ENCODE measurements around the gene POP4.

POP4 gene

DNA sequence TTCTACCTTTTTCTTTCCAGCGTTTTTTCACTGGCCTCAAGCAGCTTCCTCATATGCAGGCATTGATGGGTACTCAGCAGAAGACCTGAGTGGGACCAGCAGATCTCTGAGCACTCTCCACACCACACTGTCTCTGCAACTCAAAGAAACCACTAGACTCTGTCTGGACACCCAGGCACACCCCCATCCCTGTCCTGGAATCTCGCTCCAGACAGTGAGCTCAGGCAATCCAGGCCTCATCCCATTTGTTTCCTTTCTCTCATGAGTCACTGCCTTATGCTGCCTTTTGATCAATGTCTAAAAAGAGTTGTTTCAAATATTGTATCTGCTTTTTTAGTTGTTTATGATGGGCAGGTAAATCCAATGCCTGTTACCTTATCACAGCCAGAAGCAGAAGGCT is 19.7 kb upstream of the POP4 start:
- no peak for TF ChIP-seq ZNF274 (IDR thresholded peaks at IDR 0.05; ENCODE audit: low read depth, low read length)
- H3K4me3 ChIP-seq (ENCODE audit: low read length): no peak overlapping the region

DNA sequence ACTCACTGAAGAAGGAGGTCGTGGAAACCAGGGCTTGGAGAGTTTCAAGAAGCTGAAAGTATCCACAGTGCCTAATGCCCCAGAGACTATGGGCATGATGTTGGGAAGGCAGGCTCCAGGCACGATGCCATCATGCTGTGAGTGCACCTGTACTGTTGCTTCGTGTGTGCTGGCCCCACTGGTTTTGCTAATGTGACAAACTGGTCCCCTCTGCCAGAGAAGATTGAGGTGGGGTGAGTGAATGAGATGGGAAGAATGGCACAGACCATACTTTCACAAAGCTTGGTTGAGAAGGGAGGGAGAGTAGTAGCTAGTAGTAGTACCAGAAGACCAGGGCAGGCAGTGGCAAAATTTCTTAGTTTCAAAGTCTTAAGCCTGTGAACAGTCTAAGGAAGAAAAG is 19.0 kb upstream of the POP4 start:
- no peak overlapping the region for H3K4me3 ChIP-seq (ENCODE audit: low read length)
- no peak for TF ChIP-seq ZNF274 (IDR thresholded peaks at IDR 0.05; ENCODE audit: low read depth, low read length)

- no peak for TF ChIP-seq ZNF274 (IDR thresholded peaks at IDR 0.05; ENCODE audit: low read depth, low read length)
- H3K4me3 ChIP-seq (ENCODE audit: low read length): no peak overlapping the region
These were observed 18.5 kb upstream of the POP4 start for GRCh38 chr19:29587518-29587986.

- TF ChIP-seq ZNF274 (IDR thresholded peaks at IDR 0.05; ENCODE audit: low read depth, low read length): no peak
- no peak overlapping the region for H3K4me3 ChIP-seq (ENCODE audit: low read length)
These were observed 18.0 kb upstream of the POP4 start for GRCh38 chr19:29588095-29588494.

DNA sequence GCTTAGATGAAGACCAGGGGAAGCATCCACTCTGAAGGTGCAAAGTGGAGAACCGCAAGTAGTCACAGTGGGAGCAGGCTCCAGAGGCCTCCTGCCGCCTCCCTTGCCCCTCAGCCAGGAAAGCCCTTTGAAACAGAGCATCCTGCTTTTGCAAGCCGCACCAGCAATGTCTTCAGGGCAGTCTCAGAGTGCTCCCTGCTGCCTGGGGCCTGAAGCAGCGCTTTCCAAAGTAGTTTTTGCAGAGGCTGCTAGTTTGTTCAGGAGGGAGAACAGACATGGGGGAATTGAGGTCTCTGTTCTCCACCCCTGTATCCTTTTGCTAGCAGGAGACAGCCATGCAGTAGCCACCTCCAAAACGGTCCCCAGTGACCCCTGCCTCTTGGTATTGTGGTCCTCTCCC is 15.8 kb upstream of the POP4 start:
- no peak for TF ChIP-seq ZNF274 (IDR thresholded peaks at IDR 0.05; ENCODE audit: low read depth, low read length)
- no peak overlapping the region for H3K4me3 ChIP-seq (ENCODE audit: low read length)

DNA sequence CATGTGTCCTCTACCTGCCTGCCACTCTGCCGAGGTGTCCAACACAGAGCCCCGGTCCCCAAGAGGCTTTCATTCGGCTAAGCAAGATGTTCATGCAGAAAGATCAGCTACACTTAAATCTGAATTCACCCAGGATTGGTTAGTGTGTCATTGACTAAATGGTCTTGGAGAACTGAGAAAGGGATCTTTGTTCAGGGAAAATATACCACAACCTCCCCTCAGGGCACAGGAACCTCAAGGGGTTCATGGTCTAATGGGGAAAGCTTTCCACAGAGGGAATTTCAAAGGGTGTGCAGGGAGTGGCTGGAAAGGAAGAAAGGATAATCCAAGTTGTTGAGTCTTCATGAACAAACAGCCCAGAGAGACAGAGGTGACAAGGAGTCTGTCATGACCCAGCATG is 14.4 kb upstream of the POP4 start:
- TF ChIP-seq ZNF274 (IDR thresholded peaks at IDR 0.05; ENCODE audit: low read depth, low read length): no peak
- H3K4me3 ChIP-seq (ENCODE audit: low read length): no peak overlapping the region

DNA sequence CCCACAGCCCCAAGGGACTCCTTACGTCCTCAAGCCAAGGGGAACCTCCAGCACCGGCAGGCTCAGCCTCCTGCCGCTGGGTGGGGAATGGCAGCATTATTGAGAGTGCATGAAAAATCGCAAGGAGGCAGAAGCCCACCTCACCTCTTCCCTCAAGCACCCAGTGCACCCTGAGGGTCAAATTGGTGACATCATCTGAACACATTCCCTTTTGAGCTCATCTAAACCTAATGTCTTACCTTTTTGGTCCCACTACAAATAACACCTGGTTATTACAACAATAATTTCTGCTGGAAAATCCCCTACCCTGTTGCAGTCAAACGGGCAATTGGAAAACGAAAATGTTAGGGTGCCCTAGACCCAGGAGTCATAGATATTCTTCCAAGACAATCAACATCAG is 12.2 kb upstream of the POP4 start:
- TF ChIP-seq ZNF274 (IDR thresholded peaks at IDR 0.05; ENCODE audit: low read depth, low read length): no peak
- H3K4me3 ChIP-seq (ENCODE audit: low read length): no peak overlapping the region

GRCh38 chr19:29596080-29596727 is 9.9 kb upstream of the POP4 start:
- no peak overlapping the region for H3K4me3 ChIP-seq (ENCODE audit: low read length)
- TF ChIP-seq ZNF274 (IDR thresholded peaks at IDR 0.05; ENCODE audit: low read depth, low read length): no peak

DNA sequence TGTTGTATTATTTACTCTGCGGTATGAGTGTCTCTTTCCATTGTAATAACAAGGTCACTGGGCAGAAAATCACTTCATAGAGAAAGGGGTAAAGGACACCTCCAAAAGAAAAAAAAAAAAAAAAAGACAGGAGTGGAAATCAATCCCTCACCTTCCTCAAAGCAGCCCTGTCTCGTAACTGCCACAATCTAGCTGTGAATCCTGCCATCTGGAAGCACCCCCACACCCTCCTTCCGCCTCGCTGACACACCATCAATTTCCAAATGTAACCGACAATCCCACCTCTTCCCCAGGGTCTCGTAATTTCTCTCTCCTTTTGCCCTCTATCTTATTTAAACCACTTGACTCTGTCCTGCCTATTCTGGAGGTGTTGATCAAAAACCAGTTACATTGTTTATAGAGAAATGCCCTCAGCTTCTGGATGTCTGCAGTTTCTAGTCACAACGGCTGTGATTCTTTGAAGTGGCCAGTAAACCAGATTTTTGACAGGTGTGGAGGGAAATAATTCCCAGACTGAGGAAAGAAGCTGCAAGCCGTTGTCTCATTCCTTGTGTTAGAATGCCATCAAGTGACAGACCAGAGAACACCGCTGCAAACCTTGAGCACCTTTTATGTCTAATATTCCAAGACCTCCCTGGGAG is 9.1 kb upstream of the POP4 start:
- no peak for TF ChIP-seq ZNF274 (IDR thresholded peaks at IDR 0.05; ENCODE audit: low read depth, low read length)
- no peak overlapping the region for H3K4me3 ChIP-seq (ENCODE audit: low read length)

GRCh38 chr19:29598036-29598435 is 8.0 kb upstream of the POP4 start:
- no peak overlapping the region for H3K4me3 ChIP-seq (ENCODE audit: low read length)
- no peak for TF ChIP-seq ZNF274 (IDR thresholded peaks at IDR 0.05; ENCODE audit: low read depth, low read length)

DNA sequence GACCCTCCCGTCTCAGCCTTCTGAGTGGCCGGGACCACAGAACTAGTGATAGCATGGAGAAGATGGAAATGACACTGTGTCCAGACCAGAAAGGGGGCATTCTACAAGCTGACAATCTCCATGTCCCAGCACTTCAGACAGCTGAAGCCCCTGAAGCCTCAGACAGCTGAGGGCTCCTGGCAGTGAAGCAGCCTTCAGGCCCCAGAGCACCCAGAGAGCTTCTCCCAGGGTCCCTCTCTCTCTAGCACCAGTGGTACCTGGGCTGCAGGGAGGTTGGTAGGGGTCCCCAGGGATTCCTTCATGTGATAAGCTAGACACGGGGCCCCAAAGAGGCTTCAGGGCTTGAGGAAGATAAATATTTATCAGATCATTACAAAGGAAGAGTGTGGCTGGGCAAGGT is 7.6 kb upstream of the POP4 start:
- H3K4me3 ChIP-seq (ENCODE audit: low read length): no peak overlapping the region
- TF ChIP-seq ZNF274 (IDR thresholded peaks at IDR 0.05; ENCODE audit: low read depth, low read length): no peak

DNA sequence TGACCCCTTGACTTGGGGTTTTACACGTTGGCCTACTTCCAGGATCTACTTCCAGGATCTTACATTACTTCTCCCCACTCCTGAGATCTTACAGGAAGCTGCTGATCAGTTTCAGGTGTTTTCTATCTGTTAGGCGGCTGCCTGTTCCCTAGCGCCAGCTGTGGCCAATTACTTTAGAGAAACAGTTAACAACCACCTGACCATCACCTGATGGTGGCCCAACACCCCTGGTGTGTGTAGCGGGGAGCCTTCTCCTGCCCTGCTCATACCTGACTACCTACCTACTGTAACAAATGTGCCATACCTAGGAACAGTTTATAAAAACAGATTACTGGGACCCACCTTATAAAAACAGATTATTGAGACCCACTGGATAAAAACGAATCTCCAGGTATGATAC is 2.8 kb upstream of the POP4 start:
- no peak overlapping the region for H3K4me3 ChIP-seq (ENCODE audit: low read length)
- TF ChIP-seq ZNF274 (IDR thresholded peaks at IDR 0.05; ENCODE audit: low read depth, low read length): no peak

DNA sequence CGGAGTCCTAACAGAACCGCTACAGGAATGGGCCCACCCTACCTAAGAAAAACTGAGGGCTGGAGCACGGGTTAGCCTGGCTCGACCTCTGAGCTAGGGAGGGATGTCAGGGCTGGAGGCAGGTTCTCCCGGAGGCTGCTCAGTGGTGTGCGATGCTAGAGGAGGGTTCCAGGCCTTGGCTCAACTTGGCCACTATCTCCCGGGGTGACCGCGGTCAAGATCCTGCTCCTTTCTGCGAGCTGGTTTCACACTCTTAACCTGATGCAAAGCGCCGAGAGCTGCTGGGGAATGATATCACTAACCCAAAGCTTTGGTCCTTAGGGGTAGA is 301 bp downstream of the POP4 start:
- peak overlapping the region; percentile 95 for H3K4me3 ChIP-seq (ENCODE audit: low read length)
- TF ChIP-seq ZNF274 (IDR thresholded peaks at IDR 0.05; ENCODE audit: low read depth, low read length): no peak

- no peak for TF ChIP-seq ZNF274 (IDR thresholded peaks at IDR 0.05; ENCODE audit: low read depth, low read length)
- H3K4me3 ChIP-seq (ENCODE audit: low read length): no peak overlapping the region
These were observed 3.6 kb downstream of the POP4 start for GRCh38 chr19:29609636-29610035.

DNA sequence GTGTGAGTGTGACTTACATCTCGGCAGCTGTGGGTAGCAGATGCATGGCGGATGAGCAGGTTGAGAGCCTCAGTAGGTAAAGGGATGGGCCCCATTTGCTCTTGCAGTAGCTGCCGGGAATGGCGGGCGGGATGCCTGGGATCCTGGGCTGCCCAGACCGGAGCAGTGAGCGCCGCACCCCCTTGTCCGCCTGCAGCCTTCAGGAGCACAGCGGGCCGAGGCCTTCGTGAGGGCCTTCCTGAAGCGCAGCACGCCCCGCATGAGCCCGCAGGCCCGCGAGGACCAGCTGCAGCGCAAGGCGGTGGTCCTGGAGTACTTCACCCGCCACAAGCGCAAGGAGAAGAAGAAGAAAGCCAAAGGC is 4.1 kb downstream of the POP4 start:
- TF ChIP-seq ZNF274 (IDR thresholded peaks at IDR 0.05; ENCODE audit: low read depth, low read length): no peak
- H3K4me3 ChIP-seq (ENCODE audit: low read length): no peak overlapping the region

All from GM08714 (cell line).